Measurements from ENCODE around the gene NFIB. TPM values are rescaled to one million over a fixed set of nuclear protein-coding genes. Genes with fewer than 3 reads are reported as not detected.

Gene NFIB
- polyA plus RNA-seq, 1 experiment: 0.47 TPM

DNA sequence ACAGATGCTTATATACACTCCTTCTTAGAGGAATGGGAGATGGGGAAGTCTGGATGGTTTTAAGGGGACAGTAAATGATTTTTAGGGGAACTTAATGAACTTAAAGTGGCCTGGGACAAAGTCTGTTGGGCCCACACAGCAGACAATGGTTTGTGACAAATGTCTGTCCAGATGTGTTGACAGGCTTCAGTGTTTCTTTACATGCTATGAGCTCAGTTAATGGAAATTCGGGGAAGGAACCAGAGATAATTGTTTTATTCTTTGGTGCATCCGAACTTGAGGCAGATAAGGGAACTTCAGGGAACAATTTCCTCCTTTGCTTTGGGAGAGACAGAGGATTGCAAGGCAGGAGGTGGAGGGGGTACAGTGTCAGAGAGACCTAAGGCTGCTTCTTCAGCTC lies 52.3 kb downstream of the NFIB start:
- no peak for TF ChIP-seq CTCF (IDR thresholded peaks at IDR 0.05; ENCODE audit: insufficient read depth, low read depth, low read length)
- ChIA-PET POLR2A (no interaction called here), CTCF (interaction anchor here (1.3 kb wide), 1 partner anchor 18 kb away, joined by 3 read pairs; no protein-coding TSS in a partner anchor)
- Histone ChIP-seq H3K4me3 (ENCODE audit: low read depth, low read length) (no peak overlapping the region), H3K36me3 (ENCODE audit: control insufficient read depth, insufficient read depth, low read length) (no peaks in the 10 kb centered on the region), H3K27me3 (ENCODE audit: control insufficient read depth, insufficient read depth, low read length) (no peaks in the 10 kb centered on the region)
- no peak for DNase-seq (ENCODE audit: low read depth)

GRCh38 chr9:14260101-14260500 lies 53.8 kb downstream of the NFIB start:
- no peak for TF ChIP-seq CTCF (IDR thresholded peaks at IDR 0.05; ENCODE audit: insufficient read depth, low read depth, low read length)
- Histone ChIP-seq H3K27me3 (ENCODE audit: control insufficient read depth, insufficient read depth, low read length) (no peaks in the 10 kb centered on the region), H3K36me3 (ENCODE audit: control insufficient read depth, insufficient read depth, low read length) (no peaks in the 10 kb centered on the region), H3K4me3 (ENCODE audit: low read depth, low read length) (no peak overlapping the region)
- DNase-seq (ENCODE audit: low read depth): no peak
- CTCF ChIA-PET: interaction anchor here (1.1 kb wide), 1 partner anchor 9 kb away, joined by 5 read pairs; no protein-coding TSS in a partner anchor
- POLR2A ChIA-PET: interaction anchor here (0.6 kb wide), 1 partner anchor 140 kb away, joined by 3 read pairs; no protein-coding TSS in a partner anchor

DNA sequence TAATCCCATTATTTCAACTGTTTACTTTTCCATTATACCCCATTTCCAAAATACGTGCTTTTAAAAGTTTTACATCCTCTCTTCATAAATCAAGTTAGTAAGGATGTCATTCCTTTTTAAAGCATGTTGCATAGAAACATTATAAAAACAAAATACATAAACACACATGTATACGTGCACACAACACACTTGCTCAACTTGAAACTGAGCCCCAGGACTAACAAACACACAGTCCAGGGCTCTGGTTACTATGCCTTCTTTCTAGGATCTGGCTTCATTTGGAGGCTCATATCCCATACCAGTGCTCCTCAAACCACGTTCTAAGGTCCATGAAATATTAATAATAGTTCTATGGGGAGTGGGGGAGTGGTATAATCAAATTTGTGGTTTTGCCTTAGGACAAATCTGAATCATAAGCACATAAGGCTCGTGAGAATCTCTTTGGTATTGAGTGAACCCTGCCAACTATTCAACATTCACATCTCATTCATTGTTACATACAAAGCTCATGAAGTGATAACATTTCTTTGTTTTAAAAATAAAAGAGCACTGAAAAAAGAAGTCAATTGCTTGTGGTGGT lies 55.2 kb downstream of the NFIB start:
- POLR2A ChIA-PET: no interaction called here
- no peak for DNase-seq (ENCODE audit: low read depth)
- Histone ChIP-seq H3K36me3 (ENCODE audit: control insufficient read depth, insufficient read depth, low read length) (no peaks in the 10 kb centered on the region), H3K27me3 (ENCODE audit: control insufficient read depth, insufficient read depth, low read length) (no peaks in the 10 kb centered on the region), H3K4me3 (ENCODE audit: low read depth, low read length) (no peak overlapping the region)
- no peak for TF ChIP-seq CTCF (IDR thresholded peaks at IDR 0.05; ENCODE audit: insufficient read depth, low read depth, low read length)
- CTCF ChIA-PET: no interaction called here

- no peak for DNase-seq (ENCODE audit: low read depth)
- Histone ChIP-seq H3K36me3 (ENCODE audit: control insufficient read depth, insufficient read depth, low read length) (no peaks in the 10 kb centered on the region), H3K4me3 (ENCODE audit: low read depth, low read length) (no peak overlapping the region), H3K27me3 (ENCODE audit: control insufficient read depth, insufficient read depth, low read length) (no peaks in the 10 kb centered on the region)
- ChIA-PET POLR2A (no interaction called here), CTCF (no interaction called here)
- TF ChIP-seq CTCF (IDR thresholded peaks at IDR 0.05; ENCODE audit: insufficient read depth, low read depth, low read length): no peak
These were observed 55.8 kb downstream of the NFIB start for GRCh38 chr9:14258156-14258555.

DNA sequence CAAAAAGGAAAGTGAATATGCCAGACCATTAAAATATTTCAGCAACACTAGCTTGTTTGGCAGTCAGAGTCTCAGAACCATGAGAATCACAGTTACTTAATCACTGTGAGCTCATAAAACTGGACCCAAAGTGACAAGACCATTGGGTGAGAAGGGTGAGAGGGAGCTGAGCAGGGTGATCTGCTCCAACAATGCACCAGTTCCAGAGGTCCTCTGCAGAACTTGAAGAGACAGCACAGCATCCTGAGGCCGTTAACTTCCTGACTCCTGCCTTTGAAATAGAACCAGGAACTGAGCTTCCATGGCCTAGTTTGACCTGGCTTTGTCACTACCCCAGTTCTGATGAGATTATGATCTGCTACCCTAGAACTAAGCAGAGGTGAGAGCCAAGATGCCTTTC lies 57.4 kb downstream of the NFIB start:
- ChIA-PET POLR2A (no interaction called here), CTCF (no interaction called here)
- TF ChIP-seq CTCF (IDR thresholded peaks at IDR 0.05; ENCODE audit: insufficient read depth, low read depth, low read length): no peak

More for the DNA sequence above, 57.4 kb downstream of the NFIB start:
- DNase-seq (ENCODE audit: low read depth): no peak
- H3K36me3 ChIP-seq (ENCODE audit: control insufficient read depth, insufficient read depth, low read length): no peaks in the 10 kb centered on the region
- H3K4me3 ChIP-seq (ENCODE audit: low read depth, low read length): no peak overlapping the region
- H3K27me3 ChIP-seq (ENCODE audit: control insufficient read depth, insufficient read depth, low read length): no peaks in the 10 kb centered on the region

Measured in BJ (cell line).